Dermis lymphatic vessel endothelial cell (primary cell): ENCODE results near the gene BPIFB2. TPM values are rescaled to one million over a fixed set of nuclear protein-coding genes. Genes with fewer than 3 reads are reported as not detected.

ENCODE experiments used
- total RNA-seq: library from RNA; depleted of rRNA; stranded (reverse); fragments of >200 nt; gene quantifications from 2 replicates; pipeline ENCODE4 v1.2.1, GENCODE V29; 2014

Gene BPIFB2
- not detected in 2 replicates for total RNA-seq

GRCh38 chr20:33007376-33008335 lies at the start of gene BPIFB2:
BPIFB2 (plus strand) TSS chr20:33007704; CDS start chr20:33008575, 871 bp downstream.

GRCh38 chr20:33004141-33004751 lies 3.3 kb upstream of the BPIFB2 start, which contains the start of gene SUN5:
SUN5 (minus strand) TSS chr20:33004433; CDS start chr20:33004340, 93 bp downstream.

GRCh38 chr20:33031531-33031930 lies 24.0 kb downstream of the BPIFB2 start, which contains the start of gene BPIFB6:
BPIFB6 (plus strand) TSS chr20:33031648; CDS start chr20:33031648, 0 bp downstream.

GRCh38 chr20:33053291-33054106 lies 46.0 kb downstream of the BPIFB2 start, which contains the start of gene BPIFB3:
BPIFB3 (plus strand) TSS chr20:33053903; CDS start chr20:33055436, 1,533 bp downstream.

Other genes starting within 250 kb of the BPIFB2 start
- 0.76 and 1.2 TPM in 2 replicates for gene DNMT3B, start 245.3 kb upstream of the BPIFB2 start, total RNA-seq
- gene MAPRE1, start 187.8 kb upstream of the BPIFB2 start, total RNA-seq: 82.9 and 85.5 TPM in 2 replicates
- gene EFCAB8, start 148.8 kb upstream of the BPIFB2 start, total RNA-seq: under 0.01 and 0.09 TPM in 2 replicates
- not detected in 2 replicates for gene SUN5, start 3.3 kb upstream of the BPIFB2 start, total RNA-seq
- gene BPIFB6, start 23.9 kb downstream of the BPIFB2 start, total RNA-seq: not detected in 2 replicates
- not detected in 2 replicates for gene BPIFB3, start 46.2 kb downstream of the BPIFB2 start, total RNA-seq
- not detected in 2 replicates for gene BPIFB4, start 71.9 kb downstream of the BPIFB2 start, total RNA-seq
- gene BPIFA2, start 160.5 kb downstream of the BPIFB2 start, total RNA-seq: not detected in 2 replicates
- not detected in 2 replicates for gene BPIFA3, start 209.6 kb downstream of the BPIFB2 start, total RNA-seq
- not detected in 2 replicates for gene BPIFA1, start 228.3 kb downstream of the BPIFB2 start, total RNA-seq